T-helper 1 cell treated with Interleukin-12 subunit alpha and Interleukin-12 subunit beta and Interleukin-4 antibody, amounts not matched to agents 30 ng/mL and 1 ng/mL, for 36 hours (primary cell): ENCODE results near the gene GCC2. TPM values are rescaled to one million over a fixed set of nuclear protein-coding genes. Genes with fewer than 3 reads are reported as not detected.
"Not testable (repeated sequence)": the region's sequence is repeated elsewhere in the genome, so short reads cannot be mapped to it uniquely, and the experiment has no call there.

Source experiments
- intact Hi-C: fragments of 100-400 bp; cut with micrococcal nuclease; formaldehyde crosslinking; loops from one replicate; pipeline ENCODE4 v1.15.1; 2024
- total RNA-seq: library from RNA; stranded (reverse); gene quantifications from 2 replicates; pipeline ENCODE4 v1.2.3, GENCODE V29; 2022

GCC2 gene
- total RNA-seq, result 48.2 and 49.9 TPM in 2 replicates

- intact Hi-C loops, result loop anchor here (1.0 to 10.0 kb wide), 9 partner anchors 85 to 1756 kb away; partner anchors contain the start of genes CCDC138, LIMS1, NPHP1 and RANBP2
Measured at GRCh38 chr2:108448678-108449409, at the start of gene GCC2. TSS of gene GCC2 (plus strand) at chr2:108449206. CDS start at chr2:108449275, 69 bp downstream.

GRCh38 chr2:108399479-108399878 is 49.5 kb upstream of the GCC2 start:
- intact Hi-C loops, result no loop called here

GRCh38 chr2:108401800-108402199 is 47.2 kb upstream of the GCC2 start:
- intact Hi-C loops, result no loop called here

- intact Hi-C loops, result no loop called here
Measured at GRCh38 chr2:108403494-108403893, 45.5 kb upstream of the GCC2 start.

GRCh38 chr2:108404784-108405397 is 44.1 kb upstream of the GCC2 start:
- intact Hi-C loops, result no loop called here

- intact Hi-C loops, result no loop called here
Measured at GRCh38 chr2:108407864-108408729, 40.9 kb upstream of the GCC2 start.

- intact Hi-C loops, result no loop called here
Measured at GRCh38 chr2:108409768-108410167, 39.2 kb upstream of the GCC2 start.

GRCh38 chr2:108412995-108413710 is 35.9 kb upstream of the GCC2 start:
- intact Hi-C loops, result no loop called here

- intact Hi-C loops, result no loop called here
Measured at GRCh38 chr2:108413711-108414095, 35.3 kb upstream of the GCC2 start.

GRCh38 chr2:108414256-108414876 is 34.6 kb upstream of the GCC2 start:
- intact Hi-C loops, result no loop called here

- intact Hi-C loops, result loop anchor here (5.0 kb wide), 1 partner anchor 167 kb away; no protein-coding TSS in a partner anchor
Measured at GRCh38 chr2:108414945-108415344, 34.1 kb upstream of the GCC2 start.

GRCh38 chr2:108417254-108417653 is 31.8 kb upstream of the GCC2 start:
- intact Hi-C loops, result loop anchor here (5.0 kb wide), 1 partner anchor 165 kb away; no protein-coding TSS in a partner anchor

- intact Hi-C loops, result loop anchor here (5.0 kb wide), 1 partner anchor 164 kb away; no protein-coding TSS in a partner anchor
Measured at GRCh38 chr2:108418416-108418815, 30.6 kb upstream of the GCC2 start.

GRCh38 chr2:108423067-108423466 is 25.9 kb upstream of the GCC2 start:
- intact Hi-C loops, result no loop called here

GRCh38 chr2:108423502-108424251 is 25.3 kb upstream of the GCC2 start:
- intact Hi-C loops, result no loop called here

GRCh38 chr2:108428286-108429009 is 20.6 kb upstream of the GCC2 start:
- intact Hi-C loops, result no loop called here

- intact Hi-C loops, result not testable (repeated sequence)
Measured at GRCh38 chr2:108435578-108435977, 13.4 kb upstream of the GCC2 start.

GRCh38 chr2:108436976-108437375 is 12.0 kb upstream of the GCC2 start:
- intact Hi-C loops, result no loop called here

GRCh38 chr2:108441712-108442111 is 7.3 kb upstream of the GCC2 start:
- intact Hi-C loops, result loop anchor here (10.0 kb wide), 2 partner anchors 593 to 1173 kb away; partner anchors contain the start of genes SEPTIN10 and SOWAHC
